CD14-positive monocyte (primary cell): Measurements from ENCODE around the gene PITHD1. TPM values are rescaled to one million over a fixed set of nuclear protein-coding genes. Genes with fewer than 3 reads are reported as not detected.
A peak's percentile ranks its signal among the peaks of the same experiment; 100 is the strongest.

ENCODE experiments used
- DNase-seq, 3 donors: peaks; one replicate each; pipeline ENCODE4 v3.0.0-alpha.2; 2011 to 2022
- H2AFZ ChIP-seq: 2 replicates; pipeline ENCODE4 v1.6.0; 2012; ENCODE audit warnings: mild to moderate bottlenecking, low read depth, low read length, inconsistent platforms; ENCODE audit not compliant: insufficient read depth, poor library complexity, severe bottlenecking
- H3K27ac ChIP-seq, 2 donors: 1 replicate in 1 of 2; 2 replicates in 1 of 2; pipeline ENCODE4 v1.5.1; 2012 to 2013; ENCODE audit warnings: low read length in 2 of 2, control low read depth in 1 of 2, inconsistent platforms in 1 of 2, low read depth in 1 of 2, mild to moderate bottlenecking in 1 of 2
- H3K27me3 ChIP-seq, 2 donors: one replicate each; pipeline versions ENCODE4 v1.6.0 to v1.6.1; 2011 to 2013; ENCODE audit warnings: low read length in 2 of 2; ENCODE audit not compliant: control insufficient read depth in 2 of 2, insufficient read depth in 2 of 2
- H3K36me3 ChIP-seq, 2 donors: replicated peaks in 1 of 2; 1 replicate in 1 of 2; 2 replicates in 1 of 2; pipeline versions ENCODE4 v1.5.1 to v1.6.1; 2012 to 2013; ENCODE audit warnings: low read length in 2 of 2, control low read depth in 1 of 2, inconsistent platforms in 1 of 2, mild to moderate bottlenecking in 1 of 2; ENCODE audit not compliant: insufficient read depth in 2 of 2, control insufficient read depth in 1 of 2
- H3K4me1 ChIP-seq, 2 donors: 1 replicate in 1 of 2; 2 replicates in 1 of 2; pipeline versions ENCODE4 v1.5.1 to v1.6.1; 2012 to 2013; ENCODE audit warnings: low read length in 2 of 2, control low read depth in 1 of 2, inconsistent platforms in 1 of 2, mild to moderate bottlenecking in 1 of 2, moderate library complexity in 1 of 2; ENCODE audit not compliant: insufficient read depth in 2 of 2, control insufficient read depth in 1 of 2
- H3K4me2 ChIP-seq: replicated peaks from 2 replicates; pipeline ENCODE3; 2012; ENCODE audit warnings: low read length, moderate library complexity, mild to moderate bottlenecking; ENCODE audit not compliant: poor library complexity, severe bottlenecking; ENCODE audit errors: extremely low read depth
- H3K4me3 ChIP-seq, 3 experiments: fragments of 200-600 bp in 1 of 3; sonication (generic) in 1 of 3; replicated peaks in 1 of 3; 1 replicate in 2 of 3; 2 replicates in 1 of 3; pipeline ENCODE4 v1.5.1; 2011 to 2013; ENCODE audit warnings: low read length in 3 of 3, mild to moderate bottlenecking in 3 of 3, control low read depth in 2 of 3, low read depth in 2 of 3, inconsistent platforms in 1 of 3, moderate library complexity in 1 of 3
- H3K79me2 ChIP-seq: 2 replicates; pipeline ENCODE4 v1.6.0; 2012; ENCODE audit warnings: mild to moderate bottlenecking, control low read depth, inconsistent platforms, low read length, moderate library complexity; ENCODE audit not compliant: insufficient read depth
- H3K9ac ChIP-seq: 2 replicates; pipeline ENCODE4 v1.6.0; 2017; ENCODE audit warnings: low read length, mild to moderate bottlenecking; ENCODE audit not compliant: insufficient read depth, poor library complexity, severe bottlenecking
- H3K9me3 ChIP-seq, 2 donors: replicated peaks in 1 of 2; 1 replicate in 1 of 2; 2 replicates in 1 of 2; pipeline versions ENCODE4 v1.5.1 to v1.6.1; 2012 to 2013; ENCODE audit warnings: low read length in 2 of 2, control low read depth in 1 of 2; ENCODE audit not compliant: control insufficient read depth in 1 of 2, insufficient read depth in 1 of 2
- H4K20me1 ChIP-seq: 2 replicates; pipeline ENCODE4 v1.6.0; 2012; ENCODE audit warnings: mild to moderate bottlenecking, low read length, control low read depth, moderate library complexity; ENCODE audit not compliant: insufficient read depth
- H3K27ac Mint-ChIP-seq, 7 donors: one replicate each; pipeline ENCODE4 v1.8.0; 2020; ENCODE audit warnings: mild to moderate bottlenecking in 7 of 7, mixed read lengths in 7 of 7, moderate library complexity in 6 of 7, inconsistent platforms in 2 of 7
- H3K27me3 Mint-ChIP-seq, 3 donors: one replicate each; pipeline ENCODE4 v1.8.0; 2021 to 2022; ENCODE audit warnings: low read depth in 3 of 3, mild to moderate bottlenecking in 3 of 3, mixed read lengths in 3 of 3, moderate library complexity in 3 of 3, inconsistent platforms in 1 of 3
- H3K36me3 Mint-ChIP-seq, 2 donors: one replicate each; pipeline ENCODE4 v1.8.0; 2020; ENCODE audit warnings: mixed read lengths in 2 of 2, inconsistent platforms in 1 of 2, mild to moderate bottlenecking in 1 of 2
- H3K4me1 Mint-ChIP-seq: one replicate; pipeline ENCODE4 v1.8.0; 2020; ENCODE audit warnings: mild to moderate bottlenecking, mixed read lengths
- H3K4me3 Mint-ChIP-seq, 2 donors: one replicate each; pipeline ENCODE4 v1.8.0; 2020; ENCODE audit warnings: mild to moderate bottlenecking in 2 of 2, mixed read lengths in 2 of 2, moderate library complexity in 1 of 2
- H3K9me3 Mint-ChIP-seq, 7 donors: one replicate each; pipeline ENCODE4 v1.8.0; 2020 to 2022; ENCODE audit warnings: mixed read lengths in 7 of 7, mild to moderate bottlenecking in 6 of 7, moderate library complexity in 6 of 7, inconsistent platforms in 2 of 7
- CTCF ChIP-seq: fragments of 200-600 bp; IDR thresholded peaks from one replicate; pipeline ENCODE4 v1.8.0; 2022; ENCODE audit warnings: antibody characterized with exemption, mild to moderate bottlenecking
- WGBS: methylation state at CpG from one replicate; pipeline ENCODE4 v1.1.5; 2013; ENCODE audit warnings: missing lambda C conversion rate; ENCODE audit not compliant: insufficient coverage; 5-methylcytosine and 5-hydroxymethylcytosine counted together
- intact Hi-C, 2 donors: fragments of 100-400 bp; cut with micrococcal nuclease; formaldehyde crosslinking; loops; one replicate each; pipeline versions ENCODE4 v1.15.0 to v1.15.1; 2023
- polyA plus RNA-seq, 3 donors: library from polyadenylated mRNA; depleted of rRNA in 1 of 3; unstranded in 2 of 3; stranded (reverse) in 1 of 3; fragments of 300-500 nt in 2 of 3; fragments of >200 nt in 1 of 3; fragmentation: Illumina TruSeq in 2 of 3; gene quantifications; 1 replicate in 2 of 3; 2 replicates in 1 of 3; pipeline ENCODE4 v1.2.3, GENCODE V29; 2012 to 2021

The PITHD1 gene
- polyA plus RNA-seq, 3 donors, result 20.8 to 40.8 (median 29.9) TPM

- no peaks in the 10 kb centered on the region for H4K20me1 ChIP-seq
- peaks cover 0 to 3% (median 0%) of the 10 kb centered on the region in 3 donors for H3K27me3 Mint-ChIP-seq
- WGBS, result 46% methylated on average over 5 of the region's 7 CpGs
- H3K9me3 Mint-ChIP-seq, result no peaks in the 10 kb centered on the region
- intact Hi-C loops, result no loop called here
- peak overlapping the region; percentile 87 for H2AFZ ChIP-seq
- H3K9ac ChIP-seq, result peak overlapping the region; percentile 94
- peak overlapping the region in 1 of 2 donors; percentile 97 for H3K27ac ChIP-seq
- H3K4me3 Mint-ChIP-seq, result peak overlapping the region; percentile 89 to 95
- no peaks in the 10 kb centered on the region for H3K9me3 ChIP-seq
- no peak for TF ChIP-seq CTCF
- peaks cover 29 to 61% of the 10 kb centered on the region in 2 donors for H3K36me3 ChIP-seq
- H3K27ac Mint-ChIP-seq, result peak overlapping the region in 6 of 7 donors; percentile 71 to 95 (median 91)
- peak overlapping the region; percentile 98 for H3K4me2 ChIP-seq
- H3K36me3 Mint-ChIP-seq, result peaks cover 38 to 59% of the 10 kb centered on the region in 2 donors
- no peaks in the 10 kb centered on the region for H3K27me3 ChIP-seq
- peaks cover 31 to 39% of the 10 kb centered on the region in 2 donors for H3K4me1 ChIP-seq
- peaks cover 33% of the 10 kb centered on the region for H3K4me1 Mint-ChIP-seq
- DNase-seq, result no peak
- H3K79me2 ChIP-seq, result peaks cover 5% of the 10 kb centered on the region
- peak overlapping the region in 1 of 3 experiments; percentile 85 for H3K4me3 ChIP-seq
Measured at GRCh38 chr1:23799255-23799569, 21.0 kb downstream of the PITHD1 start.

DNA sequence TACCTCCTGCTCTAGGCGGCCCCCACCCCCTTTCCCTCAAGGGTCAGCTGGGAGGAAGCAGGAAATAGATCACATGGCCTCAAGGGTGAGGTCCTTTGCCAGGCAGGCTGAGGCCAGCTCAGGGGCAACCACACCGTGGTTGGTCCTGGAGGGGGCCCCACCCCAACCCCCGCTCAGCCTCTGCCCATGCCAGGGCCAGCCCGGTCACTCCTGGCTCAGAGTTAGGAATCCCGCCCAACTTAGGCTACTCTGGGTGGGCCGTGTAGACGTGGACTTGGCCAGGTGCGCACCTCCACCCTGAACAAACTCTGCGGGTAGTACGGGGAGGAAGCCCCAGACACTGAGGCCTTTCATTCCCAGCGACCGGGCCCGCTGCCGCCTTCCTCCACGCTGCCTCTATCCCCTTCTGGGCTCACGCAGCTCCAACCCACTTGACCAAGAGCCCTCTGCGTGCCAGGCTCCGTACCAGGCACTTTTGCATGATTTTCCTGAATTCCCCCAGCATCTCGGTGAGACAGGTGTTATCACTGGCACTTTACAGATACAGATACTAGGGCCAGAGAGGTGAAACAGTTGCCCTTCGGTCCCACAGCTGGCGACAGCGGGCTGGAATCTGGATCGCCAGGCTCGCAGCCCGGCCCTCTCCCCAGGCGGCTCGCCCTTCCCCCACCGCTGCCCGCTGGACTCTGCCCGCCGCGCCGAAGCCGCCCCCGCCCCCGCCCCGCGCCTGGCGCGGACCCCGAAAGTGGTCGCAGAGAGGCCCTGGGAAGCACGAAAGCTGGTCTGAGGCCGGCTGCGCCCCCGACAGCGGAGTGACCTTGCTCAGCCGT, 21.6 kb downstream of the PITHD1 start:
- peak overlapping the region; percentile 98 for H3K4me2 ChIP-seq
- peaks cover 5% of the 10 kb centered on the region for H3K79me2 ChIP-seq
- H3K27ac ChIP-seq, result peak overlapping the region; percentile 39 to 97
- Mint-ChIP-seq H3K36me3 (peaks cover 38 to 59% of the 10 kb centered on the region in 2 donors), H3K9me3 (no peaks in the 10 kb centered on the region), H3K4me1 (peaks cover 39% of the 10 kb centered on the region), H3K27me3 (peaks cover 0 to 3% (median 0%) of the 10 kb centered on the region in 3 donors), H3K27ac (peak overlapping the region; percentile 84 to 97 (median 92)), H3K4me3 (peak overlapping the region; percentile 89 to 95)
- peak overlapping the region; percentile 87 for H2AFZ ChIP-seq
- WGBS, result 2% methylated on average over 48 of the region's 48 CpGs
- peaks cover 37 to 45% of the 10 kb centered on the region in 2 donors for H3K4me1 ChIP-seq
- peaks cover 23 to 58% of the 10 kb centered on the region in 2 donors for H3K36me3 ChIP-seq
- DNase-seq, result peak; percentile 63 to 85 (median 66)
- H3K9ac ChIP-seq, result peak overlapping the region; percentile 94
- H4K20me1 ChIP-seq, result no peaks in the 10 kb centered on the region
- no peaks in the 10 kb centered on the region for H3K9me3 ChIP-seq
- no peaks in the 10 kb centered on the region for H3K27me3 ChIP-seq
- no peak for TF ChIP-seq CTCF
- H3K4me3 ChIP-seq, result peak overlapping the region; percentile 47 to 88 (median 85)
- intact Hi-C loops, result loop anchor here (2.0 to 10.0 kb wide), 2 partner anchors 21 to 115 kb away; partner anchors contain the start of genes CNR2 (in 1 of the 2) and PITHD1 (in 1 of the 2)
